HPDE6-E6E7 (cell line): ENCODE measurements around the gene SLC51B.
"Not testable (repeated sequence)": the region's sequence is repeated elsewhere in the genome, so short reads cannot be mapped to it uniquely, and the experiment has no call there.

Experiments used
- DNase-seq: peaks from one replicate; pipeline ENCODE4 v3.0.0; 2011; ENCODE audit warnings: missing footprints; ENCODE audit errors: extremely low spot score

Gene SLC51B

GRCh38 chr15:65099336-65099735, 54.1 kb downstream of the SLC51B start:
- no peak for DNase-seq

- not testable (repeated sequence) for DNase-seq
Measured at GRCh38 chr15:65099801-65100200, 54.6 kb downstream of the SLC51B start.

- DNase-seq = no peak
Measured at GRCh38 chr15:65100442-65100841, 55.3 kb downstream of the SLC51B start.

- no peak for DNase-seq
Measured at GRCh38 chr15:65101411-65101890, 56.3 kb downstream of the SLC51B start.

- DNase-seq = no peak
Measured at GRCh38 chr15:65101891-65102708, 56.9 kb downstream of the SLC51B start.

GRCh38 chr15:65102912-65103311, 57.7 kb downstream of the SLC51B start:
- DNase-seq = no peak
